HepG2 (cell line): Measurements from ENCODE around the gene GPR137. TPM values are rescaled to one million over a fixed set of nuclear protein-coding genes. Genes with fewer than 3 reads are reported as not detected.

Source experiments
- ATAC-seq: fragments of 200-7000 bp; cut with Tn5 transposase; 3 replicates; pipeline ENCODE4 v1.9.1; 2020; ENCODE audit warnings: mild to moderate bottlenecking, moderate library complexity
- BruUV-seq: library from RNA; stranded (reverse); fragments of 400-500 nt; replicated peaks from 2 replicates; lab custom pipeline; 2021; lab: Mats Ljungman, UMichigan
- CTCF ChIA-PET: fragments of 300-600 bp; formaldehyde crosslinking; extraction: SDS; loops from one replicate; lab custom pipeline; 2021; ENCODE audit warnings: low total read pairs, inconsistent platforms, low intra/inter-chr PET ratio; lab: Yijun Ruan, JAX
- POLR2A ChIA-PET: fragments of 350-600 bp; sonication (Branson Sonifier 250); formaldehyde crosslinking; loops from one replicate; lab custom pipeline; 2020; ENCODE audit warnings: antibody characterized with exemption, inconsistent platforms; lab: Yijun Ruan, JAX
- DNase-seq: peaks from one replicate; pipeline ENCODE4 v3.0.0-alpha.2; 2015; ENCODE audit warnings: low spot score
- FAIRE-seq: peaks from 3 replicates; lab custom pipeline; 2011; peaks lifted over from hg19 to GRCh38; lab: Jason Lieb, UNC
- H2AFZ ChIP-seq: one replicate; pipeline ENCODE4 v1.6.1; 2011; ENCODE audit warnings: low read length, inconsistent platforms
- H3K27ac ChIP-seq: fragments of 300-600 bp; 3 replicates; pipeline ENCODE4 v1.8.0; 2011; ENCODE audit warnings: mixed run types, mild to moderate bottlenecking, mixed read lengths, low read length, inconsistent platforms; ENCODE audit not compliant: insufficient read depth; ENCODE audit errors: extremely low read length
- H3K27me3 ChIP-seq, 2 experiments: fragments of 200-600 bp in 1 of 2; 2 replicates in 1 of 2; 3 replicates in 1 of 2; pipeline versions ENCODE4 v1.6.0 to v1.8.0; 2011; ENCODE audit warnings: low read length in 2 of 2, mild to moderate bottlenecking in 2 of 2, moderate library complexity in 2 of 2, inconsistent platforms in 1 of 2; ENCODE audit not compliant: insufficient read depth in 2 of 2, control insufficient read depth in 1 of 2
- H3K36me3 ChIP-seq, 2 experiments: fragments of 200-600 bp in 1 of 2; replicated peaks in 1 of 2; 2 replicates in 1 of 2; 3 replicates in 1 of 2; pipeline versions ENCODE4 v1.5.1 to v1.8.0; 2011; ENCODE audit warnings: low read length in 2 of 2, inconsistent platforms in 1 of 2; ENCODE audit not compliant: insufficient read depth in 2 of 2, control insufficient read depth in 1 of 2
- H3K4me1 ChIP-seq: 2 replicates; pipeline ENCODE4 v1.5.1; 2012; ENCODE audit warnings: low read length, inconsistent platforms; ENCODE audit not compliant: insufficient read depth
- H3K4me2 ChIP-seq: 2 replicates; pipeline ENCODE4 v1.6.0; 2011; ENCODE audit warnings: low read depth, low read length, inconsistent platforms
- H3K4me3 ChIP-seq, 3 experiments: fragments of 200-600 bp in 1 of 3; sonication (generic), shearing (Covaris generic) in 1 of 3; replicated peaks in 1 of 3; 2 replicates each; pipeline ENCODE4 v1.5.1; 2011 to 2016; ENCODE audit warnings: low read length in 3 of 3, inconsistent platforms in 2 of 3, low read depth in 2 of 3, mild to moderate bottlenecking in 2 of 3, control low read depth in 1 of 3, mixed read lengths in 1 of 3; ENCODE audit not compliant: insufficient read depth in 1 of 3
- H3K79me2 ChIP-seq: one replicate; pipeline ENCODE4 v1.6.1; 2011; ENCODE audit warnings: low read length, inconsistent platforms; ENCODE audit not compliant: insufficient read depth
- H3K9ac ChIP-seq: 2 replicates; pipeline ENCODE4 v1.6.0; 2011; ENCODE audit warnings: mild to moderate bottlenecking, low read depth, low read length, inconsistent platforms; ENCODE audit not compliant: insufficient read depth
- H3K9me3 ChIP-seq: 2 replicates; pipeline ENCODE4 v1.5.1; 2012; ENCODE audit warnings: mild to moderate bottlenecking, low read length
- H4K20me1 ChIP-seq: 2 replicates; pipeline ENCODE4 v1.6.0; 2011; ENCODE audit warnings: inconsistent platforms, mild to moderate bottlenecking, low read length, moderate library complexity; ENCODE audit not compliant: insufficient read depth
- IRX3 ChIP-seq: sonication (generic); formaldehyde crosslinking; IDR thresholded peaks from 2 replicates; pipeline ENCODE4 v1.8.1; 2023; ENCODE audit warnings: mild to moderate bottlenecking, low read depth, missing genetic modification reagents, borderline replicate concordance
- POLR2AphosphoS2 ChIP-seq: IDR thresholded peaks from 2 replicates; pipeline ENCODE4 v1.6.1; 2011; ENCODE audit warnings: low read depth, low read length, improper control_type of control experiment
- SIX4 ChIP-seq: sonication (generic); formaldehyde crosslinking; IDR thresholded peaks from 2 replicates; pipeline ENCODE4 v1.4.0; 2020; ENCODE audit warnings: missing genetic modification reagents
- ZNF329 ChIP-seq: sonication (generic); formaldehyde crosslinking; IDR thresholded peaks from 2 replicates; pipeline ENCODE4 v1.9.0; 2021; ENCODE audit warnings: low read depth, mild to moderate bottlenecking, missing genetic modification reagents
- ZNF563 ChIP-seq: sonication (generic); formaldehyde crosslinking; IDR thresholded peaks from 2 replicates; pipeline ENCODE4 v1.8.0; 2022; ENCODE audit warnings: mild to moderate bottlenecking, moderate library complexity, missing genetic modification reagents
- ZNF709 ChIP-seq: sonication (generic); formaldehyde crosslinking; IDR thresholded peaks from 2 replicates; pipeline ENCODE4 v1.5.0; 2020; ENCODE audit warnings: mild to moderate bottlenecking, missing genetic modification reagents
- ZNF883 ChIP-seq: sonication (generic); formaldehyde crosslinking; IDR thresholded peaks from 2 replicates; pipeline ENCODE4 v1.5.1; 2020; ENCODE audit warnings: mild to moderate bottlenecking, missing genetic modification reagents; ENCODE audit errors: not compliant biosample characterization
- ZSCAN20 ChIP-seq: sonication (generic); formaldehyde crosslinking; IDR thresholded peaks from 2 replicates; pipeline ENCODE4 v1.4.0; 2020; ENCODE audit warnings: missing genetic modification reagents, mild to moderate bottlenecking, borderline replicate concordance
- whole genome bisulfite sequencing: methylation state at CpG from one replicate; pipeline ENCODE4 v1.1.6; 2017; ENCODE audit warnings: low lambda C conversion rate; 5-methylcytosine and 5-hydroxymethylcytosine counted together
- in situ Hi-C: cut with HindIII; loops from 2 replicates; pipeline ENCODE4 v1.10.0; 2017; ENCODE audit warnings: low pct_unique_long_range_greater_than_20kb; ENCODE audit not compliant: extremely low pct_ligation_motif_present
- intact Hi-C: fragments of 100-400 bp; cut with micrococcal nuclease; formaldehyde crosslinking; loops from one replicate; pipeline ENCODE4 v1.10.0; 2022; ENCODE audit not compliant: unreplicated experiment
- polyA plus RNA-seq, 8 experiments: library from polyadenylated mRNA; depleted of rRNA in 3 of 8; stranded (reverse) in 7 of 8; unstranded in 1 of 8; fragments of >200 nt; fragmentation: Illumina TruSeq in 4 of 8; extraction: Trizol in 4 of 8; gene quantifications; 2 replicates each; pipeline versions ENCODE4 v1.2.1 to v1.2.3, GENCODE V29; 2011 to 2016; ENCODE audit warnings: low read depth in 4 of 8, missing spikeins in 1 of 8, mixed read lengths in 1 of 8; ENCODE audit not compliant: insufficient read depth in 1 of 8
- total RNA-seq, 5 experiments: library from RNA; depleted of rRNA; stranded (reverse); fragments of >200 nt; fragmentation: Illumina TruSeq; extraction: Trizol; gene quantifications; 2 replicates each; pipeline ENCODE4 v1.2.3, GENCODE V29; 2016; ENCODE audit warnings: low read depth in 1 of 5
- TF ChIP-seq, protein P1 (sequence below): sonication (generic); formaldehyde crosslinking; IDR thresholded peaks from 2 replicates; pipeline ENCODE4 v1.4.0; 2020; ENCODE audit warnings: mild to moderate bottlenecking, missing genetic modification reagents
- TF ChIP-seq, protein P2 (sequence below): sonication (generic); formaldehyde crosslinking; IDR thresholded peaks from 2 replicates; pipeline ENCODE4 v1.8.0; 2022; ENCODE audit warnings: mild to moderate bottlenecking, missing genetic modification reagents
- TF ChIP-seq, protein P3 (sequence below): sonication (generic); formaldehyde crosslinking; IDR thresholded peaks from 2 replicates; pipeline ENCODE4 v1.4.0; 2020; ENCODE audit warnings: low read depth, mild to moderate bottlenecking, missing genetic modification reagents
- TF ChIP-seq, protein P4 (sequence below): IDR thresholded peaks from 2 replicates; pipeline ENCODE4 v1.6.1; 2012; ENCODE audit warnings: low read depth, low read length, improper control_type of control experiment

Gene GPR137
- total and polyA plus RNA-seq, 2 of the 13 experiments (the other 11 are each of a cell fraction or from before 2014, with no cell fraction given), result 8.5 to 13.2 TPM

DNA sequence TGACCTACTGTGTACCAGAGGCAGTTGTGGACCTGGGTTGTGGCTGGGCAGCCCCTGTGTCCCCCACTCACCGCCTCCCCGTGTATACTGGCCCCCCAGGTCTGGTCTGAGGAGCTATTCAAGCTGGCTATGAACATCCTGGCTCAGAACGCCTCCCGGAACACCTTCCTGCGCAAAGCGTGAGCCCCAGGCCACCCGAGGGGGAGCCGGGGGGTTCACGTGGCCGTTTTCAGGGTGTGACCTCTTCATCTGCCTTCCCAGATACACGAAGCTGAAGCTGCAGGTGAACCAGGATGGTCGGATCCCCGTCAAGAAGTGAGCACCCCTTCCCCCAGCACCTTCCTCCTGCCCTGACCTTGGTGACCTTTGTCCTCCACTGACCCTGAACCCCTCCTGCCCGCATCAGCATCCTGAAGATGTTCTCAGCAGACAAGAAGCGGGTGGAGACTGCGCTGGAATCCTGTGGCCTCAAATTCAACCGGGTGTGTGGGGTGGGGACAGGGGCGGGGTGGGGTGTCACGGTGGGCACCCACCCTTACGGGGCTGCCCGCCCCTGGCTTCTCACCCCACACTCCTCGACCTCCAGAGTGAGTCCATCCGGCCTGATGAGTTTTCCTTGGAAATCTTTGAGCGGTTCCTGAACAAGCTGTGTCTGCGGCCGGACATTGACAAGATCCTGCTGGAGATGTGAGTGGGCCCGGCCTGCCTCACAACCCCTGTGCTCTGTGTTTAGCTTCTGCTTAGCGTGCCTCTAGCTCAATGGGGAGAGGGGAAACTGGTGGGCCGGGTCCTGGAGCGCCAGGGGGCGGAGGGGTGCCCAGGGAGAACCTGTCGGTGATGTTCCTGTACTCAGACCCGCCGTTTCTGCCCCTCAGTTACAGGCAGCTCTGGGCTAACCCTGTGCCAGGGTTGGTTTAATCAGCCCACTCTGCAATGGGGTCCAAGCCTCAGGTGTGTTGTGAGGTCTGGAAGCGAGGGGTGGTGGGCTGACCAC is 30.2 kb upstream of the GPR137 start:
- no peak for FAIRE-seq
- intact Hi-C loops (no loop called here), in situ Hi-C loops (no loop called here)
- no peak for DNase-seq
- no peaks in the 10 kb centered on the region; a peak in 1 of 5 replicates for H3K27me3 ChIP-seq
- ChIA-PET POLR2A (no interaction called here), CTCF (no interaction called here)
- H3K9me3 ChIP-seq, result no peaks in the 10 kb centered on the region
- peaks cover 13 to 30% of the 10 kb centered on the region in 2 experiments; a peak in 4 of 5 replicates for H3K36me3 ChIP-seq
- H3K9ac ChIP-seq, result no peak overlapping the region
- ATAC-seq, result no peak
- no peaks in the 10 kb centered on the region for H4K20me1 ChIP-seq
- no TSS peak for BruUV-seq
- no peak overlapping the region for H3K27ac ChIP-seq
- H3K79me2 ChIP-seq, result peaks cover 7% of the 10 kb centered on the region
- no peak overlapping the region for H2AFZ ChIP-seq
- H3K4me1 ChIP-seq, result peaks cover 22% of the 10 kb centered on the region
- 91% methylated on average over 15 of the region's 35 CpGs for WGBS
- no peak overlapping the region for H3K4me3 ChIP-seq
- H3K4me2 ChIP-seq, result no peak overlapping the region
- TF ChIP-seq, protein P1, sequence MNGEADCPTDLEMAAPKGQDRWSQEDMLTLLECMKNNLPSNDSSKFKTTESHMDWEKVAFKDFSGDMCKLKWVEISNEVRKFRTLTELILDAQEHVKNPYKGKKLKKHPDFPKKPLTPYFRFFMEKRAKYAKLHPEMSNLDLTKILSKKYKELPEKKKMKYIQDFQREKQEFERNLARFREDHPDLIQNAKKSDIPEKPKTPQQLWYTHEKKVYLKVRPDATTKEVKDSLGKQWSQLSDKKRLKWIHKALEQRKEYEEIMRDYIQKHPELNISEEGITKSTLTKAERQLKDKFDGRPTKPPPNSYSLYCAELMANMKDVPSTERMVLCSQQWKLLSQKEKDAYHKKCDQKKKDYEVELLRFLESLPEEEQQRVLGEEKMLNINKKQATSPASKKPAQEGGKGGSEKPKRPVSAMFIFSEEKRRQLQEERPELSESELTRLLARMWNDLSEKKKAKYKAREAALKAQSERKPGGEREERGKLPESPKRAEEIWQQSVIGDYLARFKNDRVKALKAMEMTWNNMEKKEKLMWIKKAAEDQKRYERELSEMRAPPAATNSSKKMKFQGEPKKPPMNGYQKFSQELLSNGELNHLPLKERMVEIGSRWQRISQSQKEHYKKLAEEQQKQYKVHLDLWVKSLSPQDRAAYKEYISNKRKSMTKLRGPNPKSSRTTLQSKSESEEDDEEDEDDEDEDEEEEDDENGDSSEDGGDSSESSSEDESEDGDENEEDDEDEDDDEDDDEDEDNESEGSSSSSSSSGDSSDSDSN (CRISPR knock-in tag), result no peak
- no peak for TF ChIP-seq IRX3 (CRISPR knock-in tag)
- TF ChIP-seq, protein P2, sequence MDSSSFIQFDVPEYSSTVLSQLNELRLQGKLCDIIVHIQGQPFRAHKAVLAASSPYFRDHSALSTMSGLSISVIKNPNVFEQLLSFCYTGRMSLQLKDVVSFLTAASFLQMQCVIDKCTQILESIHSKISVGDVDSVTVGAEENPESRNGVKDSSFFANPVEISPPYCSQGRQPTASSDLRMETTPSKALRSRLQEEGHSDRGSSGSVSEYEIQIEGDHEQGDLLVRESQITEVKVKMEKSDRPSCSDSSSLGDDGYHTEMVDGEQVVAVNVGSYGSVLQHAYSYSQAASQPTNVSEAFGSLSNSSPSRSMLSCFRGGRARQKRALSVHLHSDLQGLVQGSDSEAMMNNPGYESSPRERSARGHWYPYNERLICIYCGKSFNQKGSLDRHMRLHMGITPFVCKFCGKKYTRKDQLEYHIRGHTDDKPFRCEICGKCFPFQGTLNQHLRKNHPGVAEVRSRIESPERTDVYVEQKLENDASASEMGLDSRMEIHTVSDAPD (CRISPR knock-in tag), result no peak
- no peak for TF ChIP-seq ZNF709 (CRISPR knock-in tag)
- TF ChIP-seq, protein P3, sequence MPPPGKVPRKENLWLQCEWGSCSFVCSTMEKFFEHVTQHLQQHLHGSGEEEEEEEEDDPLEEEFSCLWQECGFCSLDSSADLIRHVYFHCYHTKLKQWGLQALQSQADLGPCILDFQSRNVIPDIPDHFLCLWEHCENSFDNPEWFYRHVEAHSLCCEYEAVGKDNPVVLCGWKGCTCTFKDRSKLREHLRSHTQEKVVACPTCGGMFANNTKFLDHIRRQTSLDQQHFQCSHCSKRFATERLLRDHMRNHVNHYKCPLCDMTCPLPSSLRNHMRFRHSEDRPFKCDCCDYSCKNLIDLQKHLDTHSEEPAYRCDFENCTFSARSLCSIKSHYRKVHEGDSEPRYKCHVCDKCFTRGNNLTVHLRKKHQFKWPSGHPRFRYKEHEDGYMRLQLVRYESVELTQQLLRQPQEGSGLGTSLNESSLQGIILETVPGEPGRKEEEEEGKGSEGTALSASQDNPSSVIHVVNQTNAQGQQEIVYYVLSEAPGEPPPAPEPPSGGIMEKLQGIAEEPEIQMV (CRISPR knock-in tag), result no peak
- TF ChIP-seq POLR2AphosphoS2, result no peak
- TF ChIP-seq ZSCAN20 (CRISPR knock-in tag), result no peak
- TF ChIP-seq SIX4 (CRISPR knock-in tag), result no peak
- TF ChIP-seq ZNF883 (CRISPR knock-in tag), result no peak
- TF ChIP-seq, protein P4, sequence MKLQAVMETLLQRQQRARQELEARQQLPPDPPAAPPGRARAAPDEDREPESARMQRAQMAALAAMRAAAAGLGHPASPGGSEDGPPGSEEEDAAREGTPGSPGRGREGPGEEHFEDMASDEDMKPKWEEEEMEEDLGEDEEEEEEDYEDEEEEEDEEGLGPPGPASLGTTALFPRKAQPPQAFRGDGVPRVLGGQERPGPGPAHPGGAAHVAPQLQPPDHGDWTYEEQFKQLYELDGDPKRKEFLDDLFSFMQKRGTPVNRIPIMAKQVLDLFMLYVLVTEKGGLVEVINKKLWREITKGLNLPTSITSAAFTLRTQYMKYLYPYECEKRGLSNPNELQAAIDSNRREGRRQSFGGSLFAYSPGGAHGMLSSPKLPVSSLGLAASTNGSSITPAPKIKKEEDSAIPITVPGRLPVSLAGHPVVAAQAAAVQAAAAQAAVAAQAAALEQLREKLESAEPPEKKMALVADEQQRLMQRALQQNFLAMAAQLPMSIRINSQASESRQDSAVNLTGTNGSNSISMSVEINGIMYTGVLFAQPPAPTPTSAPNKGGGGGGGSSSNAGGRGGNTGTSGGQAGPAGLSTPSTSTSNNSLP, result no peak
- no peak for TF ChIP-seq ZNF563 (CRISPR knock-in tag)
- no peak for TF ChIP-seq ZNF329 (CRISPR knock-in tag)
